OCI-LY7 (cell line): ENCODE results near the gene USP32. TPM values are rescaled to one million over a fixed set of nuclear protein-coding genes. Genes with fewer than 3 reads are reported as not detected.
A peak's percentile ranks its signal among the peaks of the same experiment; 100 is the strongest.
"Not testable (repeated sequence)": the region's sequence is repeated elsewhere in the genome, so short reads cannot be mapped to it uniquely, and the experiment has no call there.

Experiments used
- BruUV-seq: library from RNA; stranded (reverse); fragments of 400-500 nt; replicated peaks from 2 replicates; lab custom pipeline; 2021; lab: Mats Ljungman, UMichigan
- CTCF ChIA-PET: fragments of 300-600 bp; sonication (Branson Sonifier 250); formaldehyde crosslinking; loops from one replicate; lab custom pipeline; 2022; ENCODE audit warnings: antibody characterized with exemption; ENCODE audit not compliant: unreplicated experiment; lab: Charles Lee
- POLR2A ChIA-PET: fragments of 300-600 bp; sonication (Branson Sonifier 250); formaldehyde crosslinking; loops from one replicate; lab custom pipeline; 2022; ENCODE audit warnings: antibody characterized with exemption; lab: Charles Lee
- DNase-seq: peaks from one replicate; pipeline ENCODE4 v3.0.0-alpha.2; 2015; ENCODE audit warnings: low spot score
- H2AFZ ChIP-seq: fragments of 200-600 bp; sonication (generic), shearing (Covaris generic); 2 replicates; pipeline ENCODE4 v1.6.1; 2014; ENCODE audit warnings: mild to moderate bottlenecking, antibody characterized with exemption, low read length, moderate library complexity
- H3K27ac ChIP-seq: fragments of 200-600 bp; sonication (generic); 2 replicates; pipeline ENCODE4 v1.5.1; 2014; ENCODE audit warnings: mixed run types, low read depth, mild to moderate bottlenecking, moderate library complexity, low read length, inconsistent platforms; ENCODE audit not compliant: poor library complexity, severe bottlenecking
- H3K36me3 ChIP-seq: fragments of 200-600 bp; sonication (generic); 2 replicates; pipeline ENCODE4 v1.6.1; 2014; ENCODE audit warnings: mild to moderate bottlenecking, antibody characterized with exemption, low read length, moderate library complexity, mixed read lengths; ENCODE audit not compliant: insufficient read depth
- H3K4me1 ChIP-seq: fragments of 200-600 bp; sonication (generic); 2 replicates; pipeline ENCODE4 v1.5.1; 2014; ENCODE audit warnings: mild to moderate bottlenecking, low read length; ENCODE audit not compliant: insufficient read depth, poor library complexity, severe bottlenecking
- H3K4me2 ChIP-seq: fragments of 200-600 bp; sonication (generic); 2 replicates; pipeline ENCODE4 v1.6.1; 2014; ENCODE audit warnings: mild to moderate bottlenecking, low read length
- H3K4me3 ChIP-seq: fragments of 200-600 bp; sonication (generic); 2 replicates; pipeline ENCODE4 v1.5.1; 2014; ENCODE audit warnings: mild to moderate bottlenecking, low read depth, low read length; ENCODE audit not compliant: poor library complexity, severe bottlenecking
- H3K79me2 ChIP-seq: fragments of 200-600 bp; sonication (generic); 2 replicates; pipeline ENCODE4 v1.6.1; 2016; ENCODE audit warnings: low read depth, mild to moderate bottlenecking, low read length, moderate library complexity, mixed read lengths; ENCODE audit not compliant: insufficient read depth
- H3K9me2 ChIP-seq: fragments of 200-600 bp; sonication (generic); 2 replicates; pipeline ENCODE4 v1.6.1; 2016; ENCODE audit warnings: mild to moderate bottlenecking, low read length, mixed read lengths; ENCODE audit not compliant: insufficient read depth
- H3K9me3 ChIP-seq: fragments of 200-600 bp; sonication (generic); 2 replicates; pipeline ENCODE4 v1.6.1; 2014; ENCODE audit warnings: mild to moderate bottlenecking, mixed run types, low read length, mixed read lengths
- H4K20me1 ChIP-seq: fragments of 200-600 bp; sonication (generic); 2 replicates; pipeline ENCODE4 v1.6.1; 2014; ENCODE audit warnings: mild to moderate bottlenecking, antibody characterized with exemption, low read length, moderate library complexity, mixed read lengths; ENCODE audit not compliant: insufficient read depth
- EZH2phosphoT487 ChIP-seq: fragments of 200-600 bp; sonication (generic); IDR thresholded peaks from 2 replicates; pipeline ENCODE4 v1.6.1; 2018; ENCODE audit warnings: low read depth, borderline replicate concordance, mild to moderate bottlenecking, mixed run types, antibody characterized with exemption, low read length, moderate library complexity, mixed read lengths
- intact Hi-C: fragments of 100-400 bp; cut with micrococcal nuclease; formaldehyde crosslinking; loops from one replicate; pipeline ENCODE4 v1.10.0; 2022; ENCODE audit not compliant: unreplicated experiment
- total RNA-seq, 2 experiments: library from RNA; depleted of rRNA in 1 of 2; stranded (reverse); fragments of >200 nt in 1 of 2; shearing (Covaris generic) in 1 of 2; gene quantifications; 2 replicates each; pipeline ENCODE4 v1.2.3, GENCODE V29; 2014 to 2022
- TF ChIP-seq, protein P1 (sequence below): fragments of 200-600 bp; sonication (generic); conservative IDR thresholded peaks from 2 replicates; pipeline ENCODE4 v1.5.1; 2014; ENCODE audit warnings: mild to moderate bottlenecking, antibody characterized with exemption, low read length, moderate library complexity, mixed read lengths

USP32 gene
- total RNA-seq, 2 experiments from 2014 or later, result 16.9 to 28.0 TPM

DNA sequence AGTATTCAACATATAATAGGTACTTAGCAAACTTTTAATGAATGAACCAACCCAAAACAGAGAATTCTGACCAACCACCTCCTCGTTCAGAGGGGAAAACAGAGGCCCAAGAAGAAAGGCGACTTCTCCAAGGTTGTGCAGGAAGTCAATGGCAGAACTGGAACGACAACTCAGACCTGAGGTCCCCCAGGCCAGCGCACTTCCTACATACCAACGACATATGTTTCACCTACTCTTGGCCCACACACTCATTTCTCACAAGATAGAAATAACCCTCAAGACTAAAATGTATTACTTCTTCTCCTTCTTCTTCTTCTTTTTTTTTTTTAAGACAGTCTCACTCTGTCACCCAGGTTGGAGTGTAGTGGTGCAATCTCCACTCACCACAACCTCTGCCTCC, 44.7 kb upstream of the USP32 start:
- POLR2A ChIA-PET, result no interaction called here
- H3K4me1 ChIP-seq, result no peaks in the 10 kb centered on the region

DNA sequence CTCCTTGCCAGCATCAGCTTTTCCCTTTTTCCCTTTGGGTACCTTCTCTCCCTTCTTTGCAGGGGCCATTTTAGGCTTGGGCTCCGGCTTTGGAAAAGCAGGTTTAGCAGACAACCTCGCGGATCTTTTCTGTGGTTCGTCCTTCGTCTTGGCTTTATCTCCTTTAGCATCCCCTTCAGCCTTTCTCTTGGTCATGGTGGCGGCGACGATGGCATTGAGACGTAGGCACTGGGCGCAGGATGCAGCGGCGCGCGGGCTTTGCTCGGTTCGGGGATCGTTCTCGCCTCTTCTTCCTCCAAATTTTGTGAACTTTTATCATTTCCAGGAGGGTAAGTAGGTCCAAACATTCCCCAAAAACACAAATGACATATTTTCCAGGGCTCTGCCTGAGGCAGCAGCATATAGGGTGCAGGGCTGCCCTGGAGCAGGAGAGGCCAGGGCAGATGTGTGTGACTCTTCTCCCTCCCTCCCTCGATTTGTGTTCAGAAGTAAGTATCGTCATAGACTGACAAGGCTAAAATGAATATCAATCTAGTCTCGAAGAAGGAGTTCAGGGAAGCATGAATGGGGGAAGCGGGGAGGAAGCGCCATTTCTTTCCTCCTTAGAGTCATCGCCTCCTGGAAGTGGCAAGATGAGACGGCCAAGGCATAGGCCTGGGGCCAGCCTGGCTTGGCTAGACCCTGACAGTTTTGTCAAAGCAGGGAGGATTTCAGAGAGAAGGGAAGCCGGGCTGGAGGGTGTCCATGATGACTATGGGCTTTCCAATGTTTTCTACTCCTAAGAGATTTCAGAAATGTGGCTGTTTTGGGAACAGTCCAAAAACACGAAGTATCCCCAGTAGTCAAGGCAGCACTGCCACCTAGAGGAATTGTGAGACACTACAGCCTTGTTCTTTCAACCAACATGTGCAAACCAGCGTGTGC, 43.6 kb upstream of the USP32 start:
- no TSS peak for BruUV-seq
- TF ChIP-seq, protein P1, sequence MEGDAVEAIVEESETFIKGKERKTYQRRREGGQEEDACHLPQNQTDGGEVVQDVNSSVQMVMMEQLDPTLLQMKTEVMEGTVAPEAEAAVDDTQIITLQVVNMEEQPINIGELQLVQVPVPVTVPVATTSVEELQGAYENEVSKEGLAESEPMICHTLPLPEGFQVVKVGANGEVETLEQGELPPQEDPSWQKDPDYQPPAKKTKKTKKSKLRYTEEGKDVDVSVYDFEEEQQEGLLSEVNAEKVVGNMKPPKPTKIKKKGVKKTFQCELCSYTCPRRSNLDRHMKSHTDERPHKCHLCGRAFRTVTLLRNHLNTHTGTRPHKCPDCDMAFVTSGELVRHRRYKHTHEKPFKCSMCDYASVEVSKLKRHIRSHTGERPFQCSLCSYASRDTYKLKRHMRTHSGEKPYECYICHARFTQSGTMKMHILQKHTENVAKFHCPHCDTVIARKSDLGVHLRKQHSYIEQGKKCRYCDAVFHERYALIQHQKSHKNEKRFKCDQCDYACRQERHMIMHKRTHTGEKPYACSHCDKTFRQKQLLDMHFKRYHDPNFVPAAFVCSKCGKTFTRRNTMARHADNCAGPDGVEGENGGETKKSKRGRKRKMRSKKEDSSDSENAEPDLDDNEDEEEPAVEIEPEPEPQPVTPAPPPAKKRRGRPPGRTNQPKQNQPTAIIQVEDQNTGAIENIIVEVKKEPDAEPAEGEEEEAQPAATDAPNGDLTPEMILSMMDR, result peak; percentile 92
- no peak for TF ChIP-seq EZH2phosphoT487
- Histone ChIP-seq H3K79me2 (no peaks in the 10 kb centered on the region), H3K9me3 (peaks cover 8% of the 10 kb centered on the region; the same call in 1 of the 2 replicates), H3K9me2 (no peaks in the 10 kb centered on the region), H2AFZ (no peak overlapping the region), H3K4me1 (no peaks in the 10 kb centered on the region), H3K4me2 (no peak overlapping the region), H4K20me1 (no peaks in the 10 kb centered on the region), H3K4me3 (no peak overlapping the region), H3K36me3 (no peaks in the 10 kb centered on the region), H3K27ac (no peak overlapping the region)
- ChIA-PET POLR2A (no interaction called here), CTCF (interaction anchor here (0.6 kb wide), 1 partner anchor 73 kb away, joined by 4 read pairs; no protein-coding TSS in a partner anchor)
- peak; percentile 70 for DNase-seq
- intact Hi-C loops, result loop anchor here (10.0 kb wide), 1 partner anchor 291 kb away; the partner anchor contains the start of gene CA4

More for the DNA sequence above, 44.7 kb upstream of the USP32 start:
- TF ChIP-seq, protein P1, result no peak
- no peak for TF ChIP-seq EZH2phosphoT487
- intact Hi-C loops, result loop anchor here (10.0 kb wide), 1 partner anchor 292 kb away; the partner anchor contains the start of gene CA4
- Histone ChIP-seq H3K79me2 (no peaks in the 10 kb centered on the region), H3K9me2 (no peaks in the 10 kb centered on the region), H3K9me3 (peaks cover 8% of the 10 kb centered on the region; the same call in 1 of the 2 replicates), H2AFZ (no peak overlapping the region), H3K4me3 (no peak overlapping the region), H3K4me2 (no peak overlapping the region), H3K27ac (no peak overlapping the region), H3K36me3 (no peaks in the 10 kb centered on the region), H4K20me1 (no peaks in the 10 kb centered on the region)
- no peak for DNase-seq
- BruUV-seq, result no TSS peak
- CTCF ChIA-PET, result no interaction called here

DNA sequence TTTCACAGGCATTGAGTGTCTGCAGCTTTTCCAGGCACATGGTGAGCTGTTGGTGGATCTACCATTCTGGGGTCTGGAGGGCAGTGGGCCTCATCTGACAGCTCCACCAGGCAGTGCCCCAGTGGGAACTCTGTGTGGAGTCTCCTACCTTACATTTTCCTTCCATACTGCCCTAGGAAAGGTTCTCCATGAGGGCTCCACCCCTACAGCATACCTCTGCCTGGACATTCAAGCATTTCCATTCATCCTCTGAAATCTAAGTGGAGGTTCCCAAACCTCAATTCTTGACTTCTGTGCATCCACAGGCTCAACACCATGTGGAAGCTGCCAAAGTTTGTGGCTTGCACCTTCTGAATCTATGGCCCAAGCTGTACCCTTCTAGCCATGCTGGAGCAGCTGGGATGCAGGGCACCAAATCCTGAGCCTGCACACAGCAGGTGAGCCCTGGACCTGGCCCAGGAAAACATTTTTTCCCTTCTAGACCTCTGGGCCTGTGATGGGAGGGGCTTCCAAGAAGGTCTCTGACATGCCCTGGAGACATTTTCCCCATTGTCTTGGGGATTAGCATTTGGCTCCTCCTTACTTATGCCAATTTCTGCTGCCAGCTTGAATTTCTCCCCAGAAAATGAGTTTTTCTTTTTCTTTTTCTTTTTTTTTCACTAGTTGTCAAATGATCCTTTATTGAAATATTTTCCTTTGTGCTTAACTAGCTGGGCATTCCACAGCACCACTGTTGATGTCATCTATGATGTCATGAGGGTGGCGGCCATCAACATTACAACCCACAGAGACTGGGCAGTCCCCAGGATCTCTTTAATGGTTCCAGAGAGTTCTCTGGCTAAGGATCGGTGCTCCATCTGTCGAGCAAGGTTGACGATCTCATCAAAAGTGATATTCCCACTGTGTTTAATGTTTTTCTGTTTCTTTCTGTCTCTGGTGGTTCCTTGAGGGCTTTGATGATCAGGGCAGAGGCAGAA, 41.4 kb upstream of the USP32 start:
- H4K20me1 ChIP-seq, H3K4me3 ChIP-seq, BruUV-seq, H3K9me2 ChIP-seq, H3K36me3 ChIP-seq, H3K4me2 ChIP-seq, H3K4me1 ChIP-seq, H3K9me3 ChIP-seq, H3K27ac ChIP-seq, CTCF ChIA-PET, POLR2A ChIA-PET, H2AFZ ChIP-seq, H3K79me2 ChIP-seq, DNase-seq: not testable (repeated sequence)
- intact Hi-C loops, result loop anchor here (10.0 kb wide), 1 partner anchor 289 kb away; the partner anchor contains the start of gene CA4

DNA sequence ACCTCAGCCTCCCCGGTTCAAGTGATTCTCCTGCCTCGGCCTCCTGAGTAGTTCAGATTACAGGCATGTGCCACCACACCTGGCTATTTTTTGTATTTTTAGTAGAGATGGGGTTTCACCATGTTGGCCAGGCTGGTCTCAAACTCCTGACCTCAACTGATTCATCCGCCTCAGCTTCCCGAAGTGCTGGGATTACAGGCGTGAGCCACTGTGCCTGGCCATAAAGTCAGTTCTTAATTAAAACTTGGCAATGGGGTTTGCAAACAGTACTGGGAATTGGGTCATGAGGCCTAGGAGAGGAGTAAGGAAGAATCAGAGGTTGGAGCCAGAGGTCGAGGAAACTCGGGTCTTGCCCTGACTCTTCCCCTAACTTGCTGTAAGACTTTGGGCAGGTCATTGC, 38.6 kb upstream of the USP32 start:
- CTCF ChIA-PET, result interaction anchor here (1.0 kb wide), 1 partner anchor 288 kb away, joined by 3 read pairs; no protein-coding TSS in a partner anchor
- POLR2A ChIA-PET, H3K4me3 ChIP-seq, H3K9me3 ChIP-seq, H3K4me2 ChIP-seq, H3K9me2 ChIP-seq, DNase-seq, H3K27ac ChIP-seq, H2AFZ ChIP-seq, H4K20me1 ChIP-seq, H3K4me1 ChIP-seq, H3K79me2 ChIP-seq, H3K36me3 ChIP-seq, BruUV-seq: not testable (repeated sequence)
- intact Hi-C loops, result loop anchor here (10.0 kb wide), 1 partner anchor 286 kb away; the partner anchor contains the start of gene CA4
